OCI-LY1 (cell line): Measurements from ENCODE around the gene HDAC3.

Source experiments
- CTCF ChIP-seq: fragments of 200-600 bp; sonication (generic), shearing (Covaris generic); IDR thresholded peaks from 2 replicates; pipeline ENCODE4 v1.5.1; 2017; ENCODE audit warnings: mild to moderate bottlenecking, antibody characterized with exemption, low read length, moderate library complexity, mixed read lengths
- EZH2 ChIP-seq: fragments of 200-600 bp; sonication (generic), shearing (Covaris generic); IDR thresholded peaks from 2 replicates; pipeline ENCODE4 v1.8.0; 2017; ENCODE audit warnings: borderline replicate concordance, mixed run types, mild to moderate bottlenecking, antibody characterized with exemption, low read length, moderate library complexity, mixed read lengths

- TF ChIP-seq EZH2 (no peak), CTCF (no peak)
These were observed 47.0 kb upstream of the HDAC3 start for GRCh38 chr5:141683596-141684141.
